SK-N-SH (cell line): Measurements from ENCODE around the gene RNASE8. TPM values are rescaled to one million over a fixed set of nuclear protein-coding genes. Genes with fewer than 3 reads are reported as not detected.

Experiments used
- CTCF ChIA-PET: fragments of 300-600, 350-600 bp; formaldehyde crosslinking; extraction: SDS; loops from one replicate; lab custom pipeline; 2021; lab: Yijun Ruan, JAX
- POLR2A ChIA-PET: fragments of 350-600 bp; sonication (Branson Sonifier 250); formaldehyde crosslinking; extraction: SDS; loops from one replicate; lab custom pipeline; 2020; ENCODE audit warnings: antibody characterized with exemption, inconsistent platforms; lab: Yijun Ruan, JAX
- DNase-seq: peaks from one replicate; pipeline ENCODE4 v3.0.0; 2012
- H2AFZ ChIP-seq: fragments of 200-600 bp; sonication (generic); 2 replicates; pipeline ENCODE4 v1.8.1; 2016; ENCODE audit warnings: antibody characterized with exemption, mild to moderate bottlenecking, low read depth
- H3F3A ChIP-seq: fragments of 200-600 bp; sonication (generic); replicated peaks from 2 replicates; pipeline ENCODE3; 2016; ENCODE audit warnings: antibody characterized with exemption, mild to moderate bottlenecking; ENCODE audit not compliant: insufficient read depth
- H3K27ac ChIP-seq, 2 experiments: fragments of 200-500 bp in 1 of 2; fragments of 200-600 bp in 1 of 2; sonication (Bioruptor generic) in 1 of 2; sonication (generic), shearing (Covaris generic) in 1 of 2; 2 replicates each; pipeline versions ENCODE4 v1.5.1 to v1.6.1; 2014 to 2016; ENCODE audit warnings: low read depth in 2 of 2, inconsistent platforms in 1 of 2, low read length in 1 of 2, mild to moderate bottlenecking in 1 of 2, mixed read lengths in 1 of 2
- H3K27me3 ChIP-seq: fragments of 200-600 bp; sonication (generic), shearing (Covaris generic); 2 replicates; pipeline ENCODE4 v1.6.1; 2016; ENCODE audit warnings: mixed run types; ENCODE audit not compliant: insufficient read depth
- H3K36me3 ChIP-seq, 2 experiments: fragments of 200-500 bp in 1 of 2; fragments of 200-600 bp in 1 of 2; sonication (Bioruptor generic) in 1 of 2; sonication (generic) in 1 of 2; replicated peaks in 1 of 2; 2 replicates each; pipeline versions ENCODE3 to v1.5.1; 2014 to 2016; ENCODE audit warnings: low read length in 1 of 2, mild to moderate bottlenecking in 1 of 2; ENCODE audit not compliant: insufficient read depth in 2 of 2, control insufficient read depth in 1 of 2
- H3K4me1 ChIP-seq, 2 experiments: fragments of 200-500 bp in 1 of 2; fragments of 200-600 bp in 1 of 2; sonication (Bioruptor generic) in 1 of 2; sonication (generic), shearing (Covaris generic) in 1 of 2; 2 replicates each; pipeline versions ENCODE4 v1.5.1 to v1.6.1; 2014 to 2016; ENCODE audit warnings: low read depth in 1 of 2, low read length in 1 of 2, mixed run types in 1 of 2; ENCODE audit not compliant: insufficient read depth in 2 of 2, control insufficient read depth in 1 of 2
- H3K4me2 ChIP-seq: fragments of 200-600 bp; sonication (generic), shearing (Covaris generic); 2 replicates; pipeline ENCODE4 v1.6.1; 2017; ENCODE audit warnings: mixed run types
- H3K4me3 ChIP-seq, 2 experiments: fragments of 200-500 bp in 1 of 2; fragments of 200-600 bp in 1 of 2; sonication (Bioruptor generic) in 1 of 2; sonication (generic), shearing (Covaris generic) in 1 of 2; 2 replicates each; pipeline versions ENCODE4 v1.5.1 to v1.8.1; 2014 to 2016; ENCODE audit warnings: low read depth in 2 of 2, inconsistent platforms in 1 of 2, low read length in 1 of 2, mild to moderate bottlenecking in 1 of 2, mixed read lengths in 1 of 2, moderate library complexity in 1 of 2
- H3K79me2 ChIP-seq: fragments of 200-600 bp; sonication (generic); 2 replicates; pipeline ENCODE4 v1.8.1; 2017; ENCODE audit warnings: mild to moderate bottlenecking; ENCODE audit not compliant: insufficient read depth
- H3K9ac ChIP-seq: fragments of 200-600 bp; sonication (generic); 2 replicates; pipeline ENCODE4 v1.6.1; 2017; ENCODE audit warnings: mixed run types
- H3K9me2 ChIP-seq: fragments of 200-600 bp; sonication (generic); 2 replicates; pipeline ENCODE4 v1.6.1; 2017; ENCODE audit warnings: mixed run types
- H3K9me3 ChIP-seq: fragments of 200-600 bp; sonication (generic); 2 replicates; pipeline ENCODE4 v1.6.1; 2017; ENCODE audit warnings: mixed run types, mild to moderate bottlenecking, moderate library complexity
- H4K20me1 ChIP-seq: fragments of 200-600 bp; sonication (generic); 2 replicates; pipeline ENCODE4 v1.6.1; 2017; ENCODE audit warnings: mild to moderate bottlenecking, mixed run types; ENCODE audit not compliant: insufficient read depth
- CTCF ChIP-seq: fragments of 200-600 bp; sonication (generic); IDR thresholded peaks from 2 replicates; pipeline ENCODE4 v1.6.1; 2017; ENCODE audit warnings: antibody characterized with exemption, mild to moderate bottlenecking, moderate library complexity
- EP300 ChIP-seq, 2 experiments: IDR thresholded peaks; 2 replicates each; pipeline versions ENCODE4 v1.4.0 to v1.6.1; 2012; ENCODE audit warnings: borderline replicate concordance in 1 of 2, low read depth in 1 of 2, low read length in 1 of 2
- POLR2AphosphoS5 ChIP-seq: IDR thresholded peaks from 2 replicates; pipeline ENCODE4 v1.6.1; 2012; ENCODE audit warnings: low read depth, low read length
- RAD21 ChIP-seq: IDR thresholded peaks from 2 replicates; pipeline ENCODE4 v1.6.1; 2012; ENCODE audit warnings: mild to moderate bottlenecking, low read length
- RCOR1 ChIP-seq: fragments of 150-350 bp; IDR thresholded peaks from 2 replicates; pipeline ENCODE4 v1.6.1; 2017; ENCODE audit warnings: antibody characterized with exemption, low read length
- TCF12 ChIP-seq: IDR thresholded peaks from 2 replicates; pipeline ENCODE4 v1.4.0; 2012
- USF2 ChIP-seq: fragments of 150-350 bp; IDR thresholded peaks from 2 replicates; pipeline ENCODE4 v1.6.1; 2017; ENCODE audit warnings: antibody characterized with exemption, low read length, low read depth, borderline replicate concordance
- YY1 ChIP-seq: IDR thresholded peaks from 2 replicates; pipeline ENCODE4 v1.4.0; 2012; ENCODE audit warnings: low read depth, mild to moderate bottlenecking
- ZBTB33 ChIP-seq: IDR thresholded peaks from 2 replicates; pipeline ENCODE4 v1.4.0; 2012; ENCODE audit warnings: low read depth, borderline replicate concordance
- WGBS: methylation state at CpG from one replicate; pipeline ENCODE4 v1.1.6; 2017; ENCODE audit warnings: low lambda C conversion rate; 5-methylcytosine and 5-hydroxymethylcytosine counted together
- polyA plus RNA-seq, 3 experiments: library from polyadenylated mRNA; depleted of rRNA; stranded (reverse); fragments of >200 nt; gene quantifications; 2 replicates each; pipeline ENCODE4 v1.2.3, GENCODE V29; 2012
- TF ChIP-seq, protein P1 (sequence below): IDR thresholded peaks from 2 replicates; pipeline ENCODE4 v1.6.1; 2012; ENCODE audit warnings: mild to moderate bottlenecking, low read depth, low read length, moderate library complexity
- TF ChIP-seq, protein P2 (sequence below): IDR thresholded peaks from 2 replicates; pipeline ENCODE4 v1.4.0; 2012; ENCODE audit warnings: low read depth, borderline replicate concordance

The RNASE8 gene
- polyA plus RNA-seq, 1 of the 3 experiments (the other 2 are of a cell fraction): not detected

DNA sequence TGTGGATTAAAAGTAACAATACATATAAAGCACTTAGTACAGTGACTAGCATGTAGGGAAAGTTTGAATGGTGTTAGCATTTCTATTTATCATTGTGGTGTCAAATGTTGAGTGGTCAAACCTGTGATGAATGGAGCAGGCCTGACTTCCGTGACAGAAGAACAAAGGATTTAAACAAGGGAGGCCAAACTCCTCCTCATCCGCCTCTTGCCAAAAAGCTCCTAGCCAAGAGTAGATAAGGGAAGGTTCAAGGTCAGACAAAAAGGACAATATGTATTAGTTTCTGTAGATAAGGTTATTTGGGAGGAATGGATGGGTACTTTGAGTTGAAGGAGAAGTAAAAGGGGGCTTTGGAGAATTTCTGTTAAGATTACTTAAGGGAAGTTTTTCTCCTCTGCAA lies 9.0 kb upstream of the RNASE8 start (continued):
- TF ChIP-seq, protein P1, sequence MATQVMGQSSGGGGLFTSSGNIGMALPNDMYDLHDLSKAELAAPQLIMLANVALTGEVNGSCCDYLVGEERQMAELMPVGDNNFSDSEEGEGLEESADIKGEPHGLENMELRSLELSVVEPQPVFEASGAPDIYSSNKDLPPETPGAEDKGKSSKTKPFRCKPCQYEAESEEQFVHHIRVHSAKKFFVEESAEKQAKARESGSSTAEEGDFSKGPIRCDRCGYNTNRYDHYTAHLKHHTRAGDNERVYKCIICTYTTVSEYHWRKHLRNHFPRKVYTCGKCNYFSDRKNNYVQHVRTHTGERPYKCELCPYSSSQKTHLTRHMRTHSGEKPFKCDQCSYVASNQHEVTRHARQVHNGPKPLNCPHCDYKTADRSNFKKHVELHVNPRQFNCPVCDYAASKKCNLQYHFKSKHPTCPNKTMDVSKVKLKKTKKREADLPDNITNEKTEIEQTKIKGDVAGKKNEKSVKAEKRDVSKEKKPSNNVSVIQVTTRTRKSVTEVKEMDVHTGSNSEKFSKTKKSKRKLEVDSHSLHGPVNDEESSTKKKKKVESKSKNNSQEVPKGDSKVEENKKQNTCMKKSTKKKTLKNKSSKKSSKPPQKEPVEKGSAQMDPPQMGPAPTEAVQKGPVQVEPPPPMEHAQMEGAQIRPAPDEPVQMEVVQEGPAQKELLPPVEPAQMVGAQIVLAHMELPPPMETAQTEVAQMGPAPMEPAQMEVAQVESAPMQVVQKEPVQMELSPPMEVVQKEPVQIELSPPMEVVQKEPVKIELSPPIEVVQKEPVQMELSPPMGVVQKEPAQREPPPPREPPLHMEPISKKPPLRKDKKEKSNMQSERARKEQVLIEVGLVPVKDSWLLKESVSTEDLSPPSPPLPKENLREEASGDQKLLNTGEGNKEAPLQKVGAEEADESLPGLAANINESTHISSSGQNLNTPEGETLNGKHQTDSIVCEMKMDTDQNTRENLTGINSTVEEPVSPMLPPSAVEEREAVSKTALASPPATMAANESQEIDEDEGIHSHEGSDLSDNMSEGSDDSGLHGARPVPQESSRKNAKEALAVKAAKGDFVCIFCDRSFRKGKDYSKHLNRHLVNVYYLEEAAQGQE: no peak

GRCh38 chr14:21049271-21049673 lies 8.3 kb upstream of the RNASE8 start:
- ChIA-PET CTCF (interaction anchor here (1.6 to 3.0 kb wide), 4 partner anchors 9 to 34 kb away, joined by 7 to 14 read pairs (median 10); no protein-coding TSS in a partner anchor), POLR2A (no interaction called here)
- no peaks in the 10 kb centered on the region for H3K9me3 ChIP-seq
- no peak overlapping the region for H3K4me3 ChIP-seq
- H3K27me3 ChIP-seq: no peaks in the 10 kb centered on the region
- H2AFZ ChIP-seq: no peak overlapping the region; the same call in 1 of the 2 replicates
- H3K27ac ChIP-seq: no peak overlapping the region
- H3K79me2 ChIP-seq: no peaks in the 10 kb centered on the region
- H3K9ac ChIP-seq: no peak overlapping the region
- H3K9me2 ChIP-seq: no peaks in the 10 kb centered on the region
- no peaks in the 10 kb centered on the region for H4K20me1 ChIP-seq
- DNase-seq: no peak
- no peak for TF ChIP-seq RCOR1
- no peak for TF ChIP-seq USF2
- no peak for TF ChIP-seq POLR2AphosphoS5
- no peak for TF ChIP-seq ZBTB33
- TF ChIP-seq CTCF: no peak
- TF ChIP-seq, protein P1: no peak
- TF ChIP-seq, protein P2, sequence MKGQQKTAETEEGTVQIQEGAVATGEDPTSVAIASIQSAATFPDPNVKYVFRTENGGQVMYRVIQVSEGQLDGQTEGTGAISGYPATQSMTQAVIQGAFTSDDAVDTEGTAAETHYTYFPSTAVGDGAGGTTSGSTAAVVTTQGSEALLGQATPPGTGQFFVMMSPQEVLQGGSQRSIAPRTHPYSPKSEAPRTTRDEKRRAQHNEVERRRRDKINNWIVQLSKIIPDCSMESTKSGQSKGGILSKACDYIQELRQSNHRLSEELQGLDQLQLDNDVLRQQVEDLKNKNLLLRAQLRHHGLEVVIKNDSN: no peak
- TF ChIP-seq RAD21: no peak
- TF ChIP-seq YY1: no peak
- no peak for TF ChIP-seq EP300 (IDR thresholded peaks at IDR 0.05; ENCODE audit: borderline replicate concordance in 1 of 2, low read depth in 1 of 2, low read length in 1 of 2)
- no peak for TF ChIP-seq TCF12
- H3F3A ChIP-seq: peaks cover 9% of the 10 kb centered on the region
- H3K36me3 ChIP-seq: no peaks in the 10 kb centered on the region
- 57% methylated on average over 3 of the region's 3 CpGs for WGBS
- no peak overlapping the region for H3K4me2 ChIP-seq
- H3K4me1 ChIP-seq: peaks cover 0 to 4% of the 10 kb centered on the region in 2 experiments; a peak in 1 of 4 replicates
